OCI-LY7 (cell line): Measurements from ENCODE around the gene PRSS27. TPM values are rescaled to one million over a fixed set of nuclear protein-coding genes. Genes with fewer than 3 reads are reported as not detected.
A peak's percentile ranks its signal among the peaks of the same experiment; 100 is the strongest.

Experiments used
- BruUV-seq: library from RNA; stranded (reverse); fragments of 400-500 nt; replicated peaks from 2 replicates; lab custom pipeline; 2021; lab: Mats Ljungman, UMichigan
- CTCF ChIA-PET: fragments of 300-600 bp; sonication (Branson Sonifier 250); formaldehyde crosslinking; loops from one replicate; lab custom pipeline; 2022; ENCODE audit warnings: antibody characterized with exemption; ENCODE audit not compliant: unreplicated experiment; lab: Charles Lee
- POLR2A ChIA-PET: fragments of 300-600 bp; sonication (Branson Sonifier 250); formaldehyde crosslinking; loops from one replicate; lab custom pipeline; 2022; ENCODE audit warnings: antibody characterized with exemption; lab: Charles Lee
- DNase-seq: peaks from one replicate; pipeline ENCODE4 v3.0.0-alpha.2; 2015; ENCODE audit warnings: low spot score
- H2AFZ ChIP-seq: fragments of 200-600 bp; sonication (generic), shearing (Covaris generic); 2 replicates; pipeline ENCODE4 v1.6.1; 2014; ENCODE audit warnings: mild to moderate bottlenecking, antibody characterized with exemption, low read length, moderate library complexity
- H3K27ac ChIP-seq: fragments of 200-600 bp; sonication (generic); 2 replicates; pipeline ENCODE4 v1.5.1; 2014; ENCODE audit warnings: mixed run types, low read depth, mild to moderate bottlenecking, moderate library complexity, low read length, inconsistent platforms; ENCODE audit not compliant: poor library complexity, severe bottlenecking
- H3K36me3 ChIP-seq: fragments of 200-600 bp; sonication (generic); 2 replicates; pipeline ENCODE4 v1.6.1; 2014; ENCODE audit warnings: mild to moderate bottlenecking, antibody characterized with exemption, low read length, moderate library complexity, mixed read lengths; ENCODE audit not compliant: insufficient read depth
- H3K4me1 ChIP-seq: fragments of 200-600 bp; sonication (generic); 2 replicates; pipeline ENCODE4 v1.5.1; 2014; ENCODE audit warnings: mild to moderate bottlenecking, low read length; ENCODE audit not compliant: insufficient read depth, poor library complexity, severe bottlenecking
- H3K4me2 ChIP-seq: fragments of 200-600 bp; sonication (generic); 2 replicates; pipeline ENCODE4 v1.6.1; 2014; ENCODE audit warnings: mild to moderate bottlenecking, low read length
- H3K4me3 ChIP-seq: fragments of 200-600 bp; sonication (generic); 2 replicates; pipeline ENCODE4 v1.5.1; 2014; ENCODE audit warnings: mild to moderate bottlenecking, low read depth, low read length; ENCODE audit not compliant: poor library complexity, severe bottlenecking
- H3K79me2 ChIP-seq: fragments of 200-600 bp; sonication (generic); 2 replicates; pipeline ENCODE4 v1.6.1; 2016; ENCODE audit warnings: low read depth, mild to moderate bottlenecking, low read length, moderate library complexity, mixed read lengths; ENCODE audit not compliant: insufficient read depth
- H3K9me2 ChIP-seq: fragments of 200-600 bp; sonication (generic); 2 replicates; pipeline ENCODE4 v1.6.1; 2016; ENCODE audit warnings: mild to moderate bottlenecking, low read length, mixed read lengths; ENCODE audit not compliant: insufficient read depth
- H3K9me3 ChIP-seq: fragments of 200-600 bp; sonication (generic); 2 replicates; pipeline ENCODE4 v1.6.1; 2014; ENCODE audit warnings: mild to moderate bottlenecking, mixed run types, low read length, mixed read lengths
- H4K20me1 ChIP-seq: fragments of 200-600 bp; sonication (generic); 2 replicates; pipeline ENCODE4 v1.6.1; 2014; ENCODE audit warnings: mild to moderate bottlenecking, antibody characterized with exemption, low read length, moderate library complexity, mixed read lengths; ENCODE audit not compliant: insufficient read depth
- CTCF ChIP-seq: fragments of 200-600 bp; sonication (generic); conservative IDR thresholded peaks from 2 replicates; pipeline ENCODE4 v1.5.1; 2014; ENCODE audit warnings: mild to moderate bottlenecking, antibody characterized with exemption, low read length, moderate library complexity, mixed read lengths
- EZH2phosphoT487 ChIP-seq: fragments of 200-600 bp; sonication (generic); IDR thresholded peaks from 2 replicates; pipeline ENCODE4 v1.6.1; 2018; ENCODE audit warnings: low read depth, borderline replicate concordance, mild to moderate bottlenecking, mixed run types, antibody characterized with exemption, low read length, moderate library complexity, mixed read lengths
- intact Hi-C: fragments of 100-400 bp; cut with micrococcal nuclease; formaldehyde crosslinking; loops from one replicate; pipeline ENCODE4 v1.10.0; 2022; ENCODE audit not compliant: unreplicated experiment
- total RNA-seq, 2 experiments: library from RNA; depleted of rRNA in 1 of 2; stranded (reverse); fragments of >200 nt in 1 of 2; shearing (Covaris generic) in 1 of 2; gene quantifications; 2 replicates each; pipeline ENCODE4 v1.2.3, GENCODE V29; 2014 to 2022

PRSS27 gene
- total RNA-seq, 2 experiments from 2014 or later: 2.7 to 7.7 TPM

- Histone ChIP-seq H3K36me3 (no peaks in the 10 kb centered on the region), H3K9me3 (no peaks in the 10 kb centered on the region), H3K79me2 (peaks cover 9% of the 10 kb centered on the region; the same call in 1 of the 2 replicates), H2AFZ (peak overlapping the region; percentile 74), H3K4me3 (peak overlapping the region; percentile 70), H3K4me2 (peak overlapping the region; percentile 76), H4K20me1 (peaks cover 5% of the 10 kb centered on the region; the same call in 1 of the 2 replicates), H3K9me2 (no peaks in the 10 kb centered on the region), H3K27ac (no peak overlapping the region), H3K4me1 (peaks cover 16% of the 10 kb centered on the region)
- peak; percentile 95 for DNase-seq
- ChIA-PET CTCF (no interaction called here), POLR2A (interaction anchor here (0.6 to 1.1 kb wide), 2 partner anchors 9 to 79 kb away, joined by 3 read pairs; partner anchors contain the start of genes KCTD5 and SRRM2)
- BruUV-seq: no TSS peak
- intact Hi-C loops: loop anchor here (2.0 to 10.0 kb wide), 2 partner anchors 79 to 139 kb away; partner anchors contain the start of genes CEMP1, PDPK1 and SRRM2
- no peak for TF ChIP-seq EZH2phosphoT487
- TF ChIP-seq CTCF: no peak
These were observed 46.7 kb downstream of the PRSS27 start for GRCh38 chr16:2673066-2673999.

- no peak for DNase-seq
- intact Hi-C loops: loop anchor here (2.0 to 10.0 kb wide), 2 partner anchors 81 to 137 kb away; partner anchors contain the start of genes CEMP1, PDPK1 and SRRM2
- H3K79me2 ChIP-seq: peaks cover 9% of the 10 kb centered on the region; the same call in 1 of the 2 replicates
- CTCF ChIA-PET: no interaction called here
- H3K36me3 ChIP-seq: no peaks in the 10 kb centered on the region
- TF ChIP-seq CTCF (no peak), EZH2phosphoT487 (no peak)
- BruUV-seq: no TSS peak
- H3K9me3 ChIP-seq: no peaks in the 10 kb centered on the region
- no peaks in the 10 kb centered on the region for H3K9me2 ChIP-seq
- H4K20me1 ChIP-seq: peaks cover 5% of the 10 kb centered on the region; the same call in 1 of the 2 replicates
- H3K27ac ChIP-seq: no peak overlapping the region
- peak overlapping the region; percentile 65 for H3K4me3 ChIP-seq
- H2AFZ ChIP-seq: no peak overlapping the region
- H3K4me2 ChIP-seq: peak overlapping the region; percentile 83
- H3K4me1 ChIP-seq: peaks cover 16% of the 10 kb centered on the region
- POLR2A ChIA-PET: interaction anchor here (0.6 kb wide), 1 partner anchor 234 kb away, joined by 3 read pairs; no protein-coding TSS in a partner anchor
These were observed 48.3 kb downstream of the PRSS27 start for GRCh38 chr16:2671741-2672140.
